OCI-LY3 (cell line): Measurements from ENCODE around the gene ZNF644.

ENCODE experiments used
- EZH2phosphoT487 ChIP-seq: fragments of 200-600 bp; shearing (Covaris generic); IDR thresholded peaks from 2 replicates; pipeline ENCODE4 v1.6.1; 2018; ENCODE audit warnings: antibody characterized with exemption, mixed run types, low read depth
- TF ChIP-seq, protein P1 (sequence below): fragments of 200-600, 300-600 bp; sonication (generic); IDR thresholded peaks from 2 replicates; pipeline ENCODE4 v1.5.1; 2014; ENCODE audit warnings: antibody characterized with exemption, low read length, low read depth

DNA sequence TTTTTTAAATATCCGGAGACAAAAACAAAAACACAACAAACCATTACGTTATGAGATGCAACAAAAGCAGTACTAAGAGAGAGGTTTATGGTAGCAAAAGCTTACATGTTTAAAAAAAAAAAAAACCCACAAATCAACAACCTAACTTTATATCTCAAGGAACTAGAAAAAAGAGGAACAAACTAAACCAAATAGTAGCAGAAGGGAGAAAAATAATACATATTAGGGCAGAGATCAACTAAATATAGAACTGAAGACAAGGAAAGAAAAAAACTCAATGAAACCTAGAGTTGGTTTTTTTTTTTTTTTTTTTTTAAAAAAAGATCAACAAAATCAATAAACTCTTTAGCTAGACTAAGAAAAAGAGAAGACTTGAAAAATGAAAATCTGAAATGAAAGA, 34.9 kb downstream of the ZNF644 start:
- TF ChIP-seq, protein P1, sequence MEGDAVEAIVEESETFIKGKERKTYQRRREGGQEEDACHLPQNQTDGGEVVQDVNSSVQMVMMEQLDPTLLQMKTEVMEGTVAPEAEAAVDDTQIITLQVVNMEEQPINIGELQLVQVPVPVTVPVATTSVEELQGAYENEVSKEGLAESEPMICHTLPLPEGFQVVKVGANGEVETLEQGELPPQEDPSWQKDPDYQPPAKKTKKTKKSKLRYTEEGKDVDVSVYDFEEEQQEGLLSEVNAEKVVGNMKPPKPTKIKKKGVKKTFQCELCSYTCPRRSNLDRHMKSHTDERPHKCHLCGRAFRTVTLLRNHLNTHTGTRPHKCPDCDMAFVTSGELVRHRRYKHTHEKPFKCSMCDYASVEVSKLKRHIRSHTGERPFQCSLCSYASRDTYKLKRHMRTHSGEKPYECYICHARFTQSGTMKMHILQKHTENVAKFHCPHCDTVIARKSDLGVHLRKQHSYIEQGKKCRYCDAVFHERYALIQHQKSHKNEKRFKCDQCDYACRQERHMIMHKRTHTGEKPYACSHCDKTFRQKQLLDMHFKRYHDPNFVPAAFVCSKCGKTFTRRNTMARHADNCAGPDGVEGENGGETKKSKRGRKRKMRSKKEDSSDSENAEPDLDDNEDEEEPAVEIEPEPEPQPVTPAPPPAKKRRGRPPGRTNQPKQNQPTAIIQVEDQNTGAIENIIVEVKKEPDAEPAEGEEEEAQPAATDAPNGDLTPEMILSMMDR: no peak
- no peak for TF ChIP-seq EZH2phosphoT487
